Upper lobe of left lung (tissue), 4 donors: ENCODE data around the gene ZNF362.

Source experiments
- CTCF ChIP-seq, 6 experiments: fragments of 450-650 bp in 4 of 6; fragments of 200-600 bp in 2 of 6; sonication (generic) in 2 of 6; IDR thresholded peaks; one replicate each; pipeline ENCODE4 v1.5.1; 2016 to 2019; ENCODE audit warnings: antibody characterized with exemption in 6 of 6
- EP300 ChIP-seq, 4 donors: sonication (generic); formaldehyde crosslinking; IDR thresholded peaks; one replicate each; pipeline ENCODE4 v1.5.1; 2017; ENCODE audit warnings: antibody characterized with exemption in 4 of 4, control low read depth in 2 of 4
- POLR2A ChIP-seq, 4 donors: fragments of 450-650 bp; IDR thresholded peaks; one replicate each; pipeline ENCODE4 v1.5.1; 2016 to 2017; ENCODE audit warnings: antibody characterized with exemption in 4 of 4, mild to moderate bottlenecking in 2 of 4
- POLR2AphosphoS5 ChIP-seq, 2 donors: sonication (generic); formaldehyde crosslinking; IDR thresholded peaks; one replicate each; pipeline ENCODE4 v1.5.1; 2017; ENCODE audit warnings: antibody characterized with exemption in 2 of 2

GRCh38 chr1:33260439-33260838, 4.1 kb downstream of the ZNF362 start:
- no peak for TF ChIP-seq CTCF (IDR thresholded peaks at IDR 0.05)
- no peak for TF ChIP-seq POLR2AphosphoS5 (IDR thresholded peaks at IDR 0.05)
- TF ChIP-seq POLR2A (IDR thresholded peaks at IDR 0.05): no peak
- TF ChIP-seq EP300 (IDR thresholded peaks at IDR 0.05): no peak
